HUDEP-2 (cell line): ENCODE measurements around the gene MAGI1.

Source experiments
- DNase-seq, 76 experiments: peaks; one replicate each; lab custom pipeline; 2025; ENCODE audit not compliant: unreplicated experiment in 76 of 76; lab: John Stamatoyannopoulos, UW

The MAGI1 gene

GRCh38 chr3:65950340-65951326 lies 88.1 kb downstream of the MAGI1 start:
- DNase-seq: no peak

GRCh38 chr3:65948841-65949573 lies 89.7 kb downstream of the MAGI1 start:
- DNase-seq: no peak

GRCh38 chr3:65946438-65946837 lies 92.3 kb downstream of the MAGI1 start:
- no peak for DNase-seq

- DNase-seq: no peak
Observed at GRCh38 chr3:65945953-65946352, 92.8 kb downstream of the MAGI1 start.

- DNase-seq: no peak
Observed at GRCh38 chr3:65945480-65945879, 93.2 kb downstream of the MAGI1 start.

- DNase-seq: no peak
Observed at GRCh38 chr3:65944252-65944651, 94.5 kb downstream of the MAGI1 start.

- DNase-seq: no peak
Observed at GRCh38 chr3:65939801-65940246, 98.9 kb downstream of the MAGI1 start.

- no peak for DNase-seq
Observed at GRCh38 chr3:65939184-65939583, 99.5 kb downstream of the MAGI1 start.

GRCh38 chr3:65938676-65939075 lies 100.0 kb downstream of the MAGI1 start:
- DNase-seq: no peak

GRCh38 chr3:65938147-65938546 lies 100.6 kb downstream of the MAGI1 start:
- no peak for DNase-seq

GRCh38 chr3:65936908-65937638 lies 101.6 kb downstream of the MAGI1 start:
- DNase-seq: no peak

GRCh38 chr3:65935724-65936123 lies 103.0 kb downstream of the MAGI1 start:
- no peak for DNase-seq

GRCh38 chr3:65930648-65931047 lies 108.1 kb downstream of the MAGI1 start:
- no peak for DNase-seq

- DNase-seq: no peak
Observed at GRCh38 chr3:65928110-65928509, 110.6 kb downstream of the MAGI1 start.

- DNase-seq: no peak
Observed at GRCh38 chr3:65927576-65927975, 111.1 kb downstream of the MAGI1 start.

GRCh38 chr3:65925254-65925954 lies 113.3 kb downstream of the MAGI1 start:
- DNase-seq: no peak

GRCh38 chr3:65924762-65925161 lies 114.0 kb downstream of the MAGI1 start:
- DNase-seq: no peak

- DNase-seq: no peak
Observed at GRCh38 chr3:65922441-65922840, 116.3 kb downstream of the MAGI1 start.

GRCh38 chr3:65919826-65920225 lies 118.9 kb downstream of the MAGI1 start:
- DNase-seq: no peak

- DNase-seq: no peak
Observed at GRCh38 chr3:65915477-65915876, 123.2 kb downstream of the MAGI1 start.
